ENCODE data around the gene TDRD12. TPM values are rescaled to one million over a fixed set of nuclear protein-coding genes. Genes with fewer than 3 reads are reported as not detected.

TDRD12 gene
- total and polyA plus RNA-seq, 2 experiments from 2014 or later = 0.68 to 2.8 TPM

GRCh38 chr19:32743447-32743846 is 23.9 kb downstream of the TDRD12 start:
- no peak overlapping the region for H2AFZ ChIP-seq

More at GRCh38 chr19:32743447-32743846, 23.9 kb downstream of the TDRD12 start:
- peaks cover 6% of the 10 kb centered on the region for H3K27me3 Mint-ChIP-seq (ENCODE audit: insufficient read depth, low read depth, poor library complexity)
- H3K36me3 ChIP-seq (ENCODE audit: insufficient read depth) = no peaks in the 10 kb centered on the region
- H3K4me2 ChIP-seq = no peak overlapping the region
- TF ChIP-seq ZNF114 (CRISPR knock-in tag; IDR thresholded peaks at IDR 0.05) (no peak), JUNB (IDR thresholded peaks at IDR 0.05; ENCODE audit: unreplicated experiment) (no peak), ZNF331 (CRISPR knock-in tag; IDR thresholded peaks at IDR 0.05; ENCODE audit: low read depth) (no peak), NANOG (IDR thresholded peaks at IDR 0.05; ENCODE audit: borderline replicate concordance) (no peak), CREB1 (CRISPR knock-in tag; IDR thresholded peaks at IDR 0.05; ENCODE audit: low read depth) (no peak), CTCF (conservative IDR thresholded peaks at IDR 0.05; ENCODE audit: low read depth in 2 of 2) (no peak), POLR2AphosphoS5 (IDR thresholded peaks at IDR 0.05; ENCODE audit: low read depth) (no peak), EZH2 (IDR thresholded peaks at IDR 0.05; ENCODE audit: low read depth, unreplicated experiment) (no peak), EZH2phosphoT487 (IDR thresholded peaks at IDR 0.05; ENCODE audit: unreplicated experiment) (no peak), ETS1 (IDR thresholded peaks at IDR 0.05) (no peak), ZNF462 (CRISPR knock-in tag; IDR thresholded peaks at IDR 0.05) (no peak), STAT1 (IDR thresholded peaks at IDR 0.05; ENCODE audit: unreplicated experiment) (no peak), REST (IDR thresholded peaks at IDR 0.05; ENCODE audit: unreplicated experiment) (no peak)
- H3K9me2 ChIP-seq (ENCODE audit: insufficient read depth) = no peaks in the 10 kb centered on the region
- no peaks in the 10 kb centered on the region for H3K36me3 Mint-ChIP-seq (ENCODE audit: low read depth)
- no peaks in the 10 kb centered on the region for H3K79me2 ChIP-seq (replicated peaks; ENCODE audit: insufficient read depth)
- no peaks in the 10 kb centered on the region for H3K9me3 Mint-ChIP-seq
- H3K27ac Mint-ChIP-seq = no peak overlapping the region
- H3K4me1 Mint-ChIP-seq = no peaks in the 10 kb centered on the region
- H4K20me1 ChIP-seq (replicated peaks; ENCODE audit: insufficient read depth) = no peaks in the 10 kb centered on the region
- H3K27ac ChIP-seq (ENCODE audit: low read depth) = no peak overlapping the region
- H3K4me3 ChIP-seq = no peak overlapping the region
- no peaks in the 10 kb centered on the region for H3K4me1 ChIP-seq (ENCODE audit: insufficient read depth)
- ATAC-seq (no peak), DNase-seq (ENCODE audit: low spot score) (no peak)
- H3F3A ChIP-seq (replicated peaks; ENCODE audit: low read depth) = no peaks in the 10 kb centered on the region
- H3K27me3 ChIP-seq (ENCODE audit: insufficient read depth) = no peaks in the 10 kb centered on the region
- no peak overlapping the region for H3K4me3 Mint-ChIP-seq
